K562 (cell line): ENCODE data around the gene GYS1. TPM values are rescaled to one million over a fixed set of nuclear protein-coding genes. Genes with fewer than 3 reads are reported as not detected.

Experiments
- CTCF ChIP-seq, 3 experiments: IDR thresholded peaks in 2 of 3; conservative IDR thresholded peaks in 1 of 3; 2 replicates each; pipeline ENCODE4 v1.5.1; 2011 to 2012; ENCODE audit warnings: low read length in 3 of 3, mild to moderate bottlenecking in 3 of 3, control low read depth in 2 of 3, improper control_type of control experiment in 1 of 3, inconsistent platforms in 1 of 3, low read depth in 1 of 3, mixed read lengths in 1 of 3, moderate library complexity in 1 of 3; ENCODE audit not compliant: insufficient read depth in 2 of 3
- HEY1 ChIP-seq: fragments of 250-450 bp; sonication (Bioruptor Pico); IDR thresholded peaks from 2 replicates; pipeline ENCODE4 v1.5.0; 2020; ENCODE audit warnings: mild to moderate bottlenecking, moderate library complexity, borderline replicate concordance
- JUN ChIP-seq, 2 experiments: sonication (generic) in 1 of 2; formaldehyde crosslinking in 1 of 2; IDR thresholded peaks; 2 replicates each; pipeline versions ENCODE4 v1.6.1 to v1.8.0; 2012 to 2022; ENCODE audit warnings: borderline replicate concordance in 2 of 2, mild to moderate bottlenecking in 2 of 2, improper control_type of control experiment in 1 of 2, low read depth in 1 of 2, low read length in 1 of 2, missing genetic modification reagents in 1 of 2
- MEIS2 ChIP-seq: fragments of 450-650 bp; IDR thresholded peaks from 2 replicates; pipeline ENCODE4 v1.6.1; 2014; ENCODE audit warnings: mild to moderate bottlenecking; ENCODE audit not compliant: partially characterized antibody
- MIER1 ChIP-seq: fragments of 450-650 bp; IDR thresholded peaks from 2 replicates; pipeline ENCODE4 v1.6.1; 2016; ENCODE audit warnings: antibody characterized with exemption, mild to moderate bottlenecking, low read depth
- NR4A1 ChIP-seq, 2 experiments: fragments of 250-450 bp in 1 of 2; fragments of 450-650 bp in 1 of 2; sonication (Bioruptor Pico) in 1 of 2; IDR thresholded peaks; 2 replicates each; pipeline versions ENCODE4 v1.4.0 to v1.6.1; 2016 to 2020; ENCODE audit warnings: mild to moderate bottlenecking in 2 of 2, missing compliant biosample characterization in 1 of 2, missing genetic modification characterization in 1 of 2, moderate library complexity in 1 of 2
- RBM39 ChIP-seq: fragments of 200-400 bp; formaldehyde crosslinking; optimal IDR thresholded peaks from 2 replicates; pipeline ENCODE3; 2018; ENCODE audit warnings: low read depth, low read length
- SETDB1 ChIP-seq: IDR thresholded peaks from one replicate; pipeline ENCODE4 v1.6.1; 2012; ENCODE audit warnings: low read length, control low read depth, inconsistent platforms
- TARDBP ChIP-seq: fragments of 450-650 bp; IDR thresholded peaks from 2 replicates; pipeline ENCODE4 v1.6.1; 2016
- TEAD1 ChIP-seq, 2 experiments: fragments of 450-650 bp in 1 of 2; sonication (generic) in 1 of 2; formaldehyde crosslinking; IDR thresholded peaks; 2 replicates each; pipeline versions ENCODE4 v1.4.0 to v1.8.0; 2020 to 2022; ENCODE audit warnings: mild to moderate bottlenecking in 2 of 2, missing genetic modification reagents in 1 of 2
- U2AF1 ChIP-seq: fragments of 200-400 bp; formaldehyde crosslinking; optimal IDR thresholded peaks from 2 replicates; pipeline ENCODE3; 2017; ENCODE audit warnings: mild to moderate bottlenecking, low read depth, low read length, moderate library complexity
- U2AF2 ChIP-seq: fragments of 200-400 bp; formaldehyde crosslinking; optimal IDR thresholded peaks from 2 replicates; pipeline ENCODE3; 2017; ENCODE audit warnings: low read depth, mild to moderate bottlenecking, low read length
- WHSC1 ChIP-seq: IDR thresholded peaks from one replicate; pipeline ENCODE4 v1.6.1; 2012; ENCODE audit warnings: low read length, control low read depth, inconsistent platforms
- YBX1 ChIP-seq: fragments of 450-650 bp; IDR thresholded peaks from 2 replicates; pipeline ENCODE4 v1.7.1; 2016; ENCODE audit warnings: mild to moderate bottlenecking
- ZNF232 ChIP-seq: sonication (generic); formaldehyde crosslinking; IDR thresholded peaks from 2 replicates; pipeline ENCODE4 v1.8.0; 2022; ENCODE audit warnings: mild to moderate bottlenecking, missing genetic modification reagents
- ZNF518B ChIP-seq: fragments of 250-450 bp; sonication (Bioruptor Pico); IDR thresholded peaks from 2 replicates; pipeline ENCODE4 v1.5.0; 2021; ENCODE audit warnings: mild to moderate bottlenecking, moderate library complexity
- polyA plus RNA-seq, 8 experiments: library from polyadenylated mRNA; depleted of rRNA in 4 of 8; stranded (reverse) in 5 of 8; unstranded in 3 of 8; fragments of >200 nt; fragmentation: Nextera tagmentation in 2 of 8; fragmentation: Illumina TruSeq in 1 of 8; extraction: Ambion mirVana in 2 of 8; extraction: Trizol in 1 of 8; gene quantifications; 2 replicates each; pipeline versions ENCODE4 v1.2.1 to v1.2.3, GENCODE V29; 2011 to 2014; ENCODE audit warnings: inconsistent platforms in 1 of 8, missing spikeins in 1 of 8
- total RNA-seq, 7 experiments: library from RNA; depleted of rRNA in 6 of 7; stranded (reverse); fragments of >200 nt in 6 of 7; fragmentation: Illumina TruSeq in 2 of 7; extraction: Trizol in 2 of 7; gene quantifications; 2 replicates each; pipeline versions ENCODE4 v1.2.1 to v1.2.3, GENCODE V29; 2011 to 2021; ENCODE audit warnings: low replicate concordance in 1 of 7
- TF ChIP-seq, protein P1 (sequence below), 2 experiments: fragments of 450-650 bp in 1 of 2; sonication (generic) in 1 of 2; formaldehyde crosslinking; conservative IDR thresholded peaks; 2 replicates each; pipeline versions ENCODE4 v1.4.0 to v1.8.1; 2020 to 2022; ENCODE audit warnings: mild to moderate bottlenecking in 1 of 2, missing genetic modification reagents in 1 of 2
- TF ChIP-seq, protein P2 (sequence below): fragments of 450-650 bp; formaldehyde crosslinking; IDR thresholded peaks from 2 replicates; pipeline ENCODE4 v1.4.0; 2020; ENCODE audit warnings: mild to moderate bottlenecking, moderate library complexity
- TF ChIP-seq, protein P3 (sequence below): sonication (generic); formaldehyde crosslinking; IDR thresholded peaks from 2 replicates; pipeline ENCODE4 v1.8.1; 2023; ENCODE audit warnings: mild to moderate bottlenecking, missing genetic modification reagents

Gene GYS1
- total and polyA plus RNA-seq, 9 of the 15 experiments (the other 6 are each of a cell fraction or from before 2014, with no cell fraction given): 1.9 to 31.1 (median 15.2) TPM

DNA sequence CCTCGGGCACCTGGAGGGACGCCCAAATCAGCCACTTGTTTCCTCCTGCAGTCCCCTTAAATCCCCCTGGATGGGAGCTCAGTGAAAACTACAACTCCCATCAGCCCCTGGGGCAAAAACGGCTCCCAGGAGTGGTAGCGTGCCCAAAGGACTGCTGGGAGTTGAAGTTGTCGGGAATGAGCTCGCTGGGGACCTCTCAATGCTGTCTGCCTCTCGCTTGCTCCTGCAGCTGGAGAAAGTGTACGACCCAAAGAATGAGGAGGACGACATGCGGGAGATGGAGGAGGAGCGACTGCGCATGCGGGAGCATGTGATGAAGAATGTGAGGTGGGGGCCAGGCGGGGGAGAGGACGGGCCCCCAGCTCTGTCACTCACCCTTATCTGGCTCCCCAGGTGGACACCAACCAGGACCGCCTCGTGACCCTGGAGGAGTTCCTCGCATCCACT is 74.3 kb downstream of the GYS1 start (continued):
- TF ChIP-seq CTCF (IDR thresholded peaks at IDR 0.05 in 2 of 3, conservative IDR thresholded peaks at IDR 0.05 in 1 of 3; ENCODE audit: insufficient read depth in 2 of 3, low read depth in 1 of 3, low read length in 3 of 3) (no peak), MIER1 (no peak), ZNF518B (CRISPR knock-in tag) (no peak), JUN (IDR thresholded peaks at IDR 0.05; ENCODE audit: borderline replicate concordance, low read depth, low read length) (no peak), JUN (CRISPR knock-in tag; IDR thresholded peaks at IDR 0.05; ENCODE audit: borderline replicate concordance) (no peak), U2AF1 (no peak), U2AF2 (no peak), ZNF232 (CRISPR knock-in tag) (no peak), HEY1 (CRISPR knock-in tag) (no peak), TARDBP (no peak), YBX1 (no peak), WHSC1 (no peak), MEIS2 (peak; percentile 49), SETDB1 (no peak), RBM39 (no peak), TEAD1 (CRISPR knock-in tag; IDR thresholded peaks at IDR 0.05) (no peak), NR4A1 (CRISPR knock-in tag; IDR thresholded peaks at IDR 0.05) (no peak), NR4A1 (tag; IDR thresholded peaks at IDR 0.05) (no peak)
- TF ChIP-seq, protein P1, sequence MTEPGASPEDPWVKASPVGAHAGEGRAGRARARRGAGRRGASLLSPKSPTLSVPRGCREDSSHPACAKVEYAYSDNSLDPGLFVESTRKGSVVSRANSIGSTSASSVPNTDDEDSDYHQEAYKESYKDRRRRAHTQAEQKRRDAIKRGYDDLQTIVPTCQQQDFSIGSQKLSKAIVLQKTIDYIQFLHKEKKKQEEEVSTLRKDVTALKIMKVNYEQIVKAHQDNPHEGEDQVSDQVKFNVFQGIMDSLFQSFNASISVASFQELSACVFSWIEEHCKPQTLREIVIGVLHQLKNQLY (CRISPR knock-in tag; conservative IDR thresholded peaks at IDR 0.05): no peak
- TF ChIP-seq, protein P2, sequence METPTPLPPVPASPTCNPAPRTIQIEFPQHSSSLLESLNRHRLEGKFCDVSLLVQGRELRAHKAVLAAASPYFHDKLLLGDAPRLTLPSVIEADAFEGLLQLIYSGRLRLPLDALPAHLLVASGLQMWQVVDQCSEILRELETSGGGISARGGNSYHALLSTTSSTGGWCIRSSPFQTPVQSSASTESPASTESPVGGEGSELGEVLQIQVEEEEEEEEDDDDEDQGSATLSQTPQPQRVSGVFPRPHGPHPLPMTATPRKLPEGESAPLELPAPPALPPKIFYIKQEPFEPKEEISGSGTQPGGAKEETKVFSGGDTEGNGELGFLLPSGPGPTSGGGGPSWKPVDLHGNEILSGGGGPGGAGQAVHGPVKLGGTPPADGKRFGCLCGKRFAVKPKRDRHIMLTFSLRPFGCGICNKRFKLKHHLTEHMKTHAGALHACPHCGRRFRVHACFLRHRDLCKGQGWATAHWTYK: no peak
- TF ChIP-seq, protein P3, sequence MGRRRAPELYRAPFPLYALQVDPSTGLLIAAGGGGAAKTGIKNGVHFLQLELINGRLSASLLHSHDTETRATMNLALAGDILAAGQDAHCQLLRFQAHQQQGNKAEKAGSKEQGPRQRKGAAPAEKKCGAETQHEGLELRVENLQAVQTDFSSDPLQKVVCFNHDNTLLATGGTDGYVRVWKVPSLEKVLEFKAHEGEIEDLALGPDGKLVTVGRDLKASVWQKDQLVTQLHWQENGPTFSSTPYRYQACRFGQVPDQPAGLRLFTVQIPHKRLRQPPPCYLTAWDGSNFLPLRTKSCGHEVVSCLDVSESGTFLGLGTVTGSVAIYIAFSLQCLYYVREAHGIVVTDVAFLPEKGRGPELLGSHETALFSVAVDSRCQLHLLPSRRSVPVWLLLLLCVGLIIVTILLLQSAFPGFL (CRISPR knock-in tag): no peak
